ENCODE data around the gene SCFD1.
"Not testable (repeated sequence)": the region's sequence is repeated elsewhere in the genome, so short reads cannot be mapped to it uniquely, and the experiment has no call there.

The SCFD1 gene

DNA sequence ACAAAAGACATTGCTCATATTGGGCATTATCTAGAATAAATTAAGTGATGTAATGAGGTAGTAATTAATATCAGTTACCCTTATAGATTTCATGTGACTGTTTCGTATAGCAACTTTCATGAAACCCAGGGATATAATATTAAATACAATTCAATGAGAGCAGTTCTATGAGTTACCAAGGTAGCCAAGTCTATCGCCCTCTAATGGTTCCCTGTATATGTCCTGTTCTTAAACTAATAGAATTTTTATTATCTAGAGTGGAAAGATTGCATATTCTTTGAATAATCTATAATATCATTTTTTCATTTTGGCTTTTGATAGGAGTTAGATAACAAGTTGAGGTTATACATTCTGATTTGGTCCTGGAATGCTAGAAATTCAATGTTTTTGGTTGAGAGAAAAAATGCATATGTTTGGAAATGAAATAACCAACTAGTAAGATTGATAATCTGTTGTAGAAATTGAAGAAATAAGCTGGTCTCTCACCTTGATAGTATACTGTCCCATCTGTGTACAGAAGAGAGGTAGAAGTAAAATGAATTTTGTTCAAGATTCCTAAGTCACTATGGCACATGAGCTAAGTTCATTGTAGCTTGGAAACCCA, 59.7 kb downstream of the SCFD1 start:
- no peak for DNase-seq (ENCODE audit: low spot score)
- in situ Hi-C loops (cut with MboI; ENCODE audit: low sequenced_read_pairs, unreplicated experiment), result no loop called here
- TF ChIP-seq, protein P1, sequence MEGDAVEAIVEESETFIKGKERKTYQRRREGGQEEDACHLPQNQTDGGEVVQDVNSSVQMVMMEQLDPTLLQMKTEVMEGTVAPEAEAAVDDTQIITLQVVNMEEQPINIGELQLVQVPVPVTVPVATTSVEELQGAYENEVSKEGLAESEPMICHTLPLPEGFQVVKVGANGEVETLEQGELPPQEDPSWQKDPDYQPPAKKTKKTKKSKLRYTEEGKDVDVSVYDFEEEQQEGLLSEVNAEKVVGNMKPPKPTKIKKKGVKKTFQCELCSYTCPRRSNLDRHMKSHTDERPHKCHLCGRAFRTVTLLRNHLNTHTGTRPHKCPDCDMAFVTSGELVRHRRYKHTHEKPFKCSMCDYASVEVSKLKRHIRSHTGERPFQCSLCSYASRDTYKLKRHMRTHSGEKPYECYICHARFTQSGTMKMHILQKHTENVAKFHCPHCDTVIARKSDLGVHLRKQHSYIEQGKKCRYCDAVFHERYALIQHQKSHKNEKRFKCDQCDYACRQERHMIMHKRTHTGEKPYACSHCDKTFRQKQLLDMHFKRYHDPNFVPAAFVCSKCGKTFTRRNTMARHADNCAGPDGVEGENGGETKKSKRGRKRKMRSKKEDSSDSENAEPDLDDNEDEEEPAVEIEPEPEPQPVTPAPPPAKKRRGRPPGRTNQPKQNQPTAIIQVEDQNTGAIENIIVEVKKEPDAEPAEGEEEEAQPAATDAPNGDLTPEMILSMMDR (IDR thresholded peaks at IDR 0.05; ENCODE audit: borderline replicate concordance, control extremely low read depth, extremely low read depth, insufficient read depth, missing control alignments), result no peak

DNA sequence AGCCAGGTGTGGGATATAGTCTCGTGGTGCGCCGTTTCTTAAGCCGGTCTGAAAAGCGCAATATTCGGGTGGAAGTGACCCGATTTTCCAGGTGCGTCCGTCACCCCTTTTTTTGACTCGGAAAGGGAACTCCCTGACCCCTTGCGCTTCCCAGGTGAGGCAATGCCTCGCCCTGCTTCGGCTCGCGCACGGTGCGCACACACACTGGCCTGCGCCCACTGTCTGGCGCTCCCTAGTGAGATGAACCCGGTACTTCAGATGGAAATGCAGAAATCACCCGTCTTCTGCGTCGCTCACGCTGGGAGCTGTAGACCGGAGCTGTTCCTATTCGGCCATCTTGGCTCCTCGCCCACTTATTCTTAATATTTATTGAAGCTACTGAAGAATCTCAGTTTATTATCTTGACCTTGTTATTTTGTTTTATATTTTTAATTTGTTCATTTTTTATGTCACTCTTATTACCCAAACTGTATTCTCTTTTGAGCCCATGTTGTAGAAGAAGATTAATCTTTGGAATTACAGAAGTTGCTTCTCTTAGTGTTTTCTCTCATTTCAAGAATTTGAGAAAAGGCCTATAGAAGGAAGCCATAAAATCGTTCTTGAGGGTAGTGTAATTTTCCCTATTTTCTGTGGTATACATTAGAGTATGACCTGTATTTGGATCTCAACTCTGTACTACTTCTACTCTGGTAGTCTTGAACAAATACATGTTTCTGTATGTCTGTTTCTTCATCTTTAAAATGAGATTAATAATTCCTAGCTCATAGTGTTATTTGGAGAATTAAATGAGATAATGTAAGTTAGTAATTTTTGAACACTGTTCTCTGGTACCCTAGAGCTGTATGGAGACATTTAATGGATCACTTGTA, 68.6 kb downstream of the SCFD1 start:
- DNase-seq (ENCODE audit: low spot score); in situ Hi-C loops (cut with MboI; ENCODE audit: low sequenced_read_pairs, unreplicated experiment): not testable (repeated sequence)

DNA sequence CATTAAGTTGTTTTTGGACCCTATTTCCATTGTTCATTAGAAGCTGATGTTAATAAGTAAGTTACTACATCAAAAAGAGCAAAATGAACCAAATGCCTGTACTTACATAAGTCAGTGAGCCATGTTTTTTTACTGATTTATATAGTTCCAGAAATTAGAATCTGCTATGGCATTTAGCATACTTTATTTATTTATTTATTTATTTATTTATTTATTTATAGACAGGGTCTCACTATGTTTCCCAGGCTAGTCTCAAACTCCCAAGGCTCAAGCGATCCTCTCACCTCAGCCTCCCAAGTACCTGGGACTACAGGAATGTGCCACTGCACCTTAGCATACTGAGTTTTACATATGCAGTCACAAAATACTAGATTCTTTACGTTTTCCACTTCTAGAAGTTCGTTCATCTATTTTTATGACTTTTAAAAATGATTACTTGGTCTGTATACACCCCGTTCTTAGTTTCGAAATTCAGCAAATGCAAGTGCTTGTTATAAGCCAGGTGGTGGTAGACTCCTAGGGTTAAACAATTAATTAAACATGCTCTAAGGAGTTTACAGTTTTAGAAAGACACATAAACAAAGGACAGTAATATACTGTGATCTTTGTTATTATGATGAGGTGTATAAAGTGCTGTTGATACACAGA, 69.8 kb downstream of the SCFD1 start:
- no peak for DNase-seq (ENCODE audit: low spot score)
- in situ Hi-C loops (cut with MboI; ENCODE audit: low sequenced_read_pairs, unreplicated experiment), result no loop called here
- TF ChIP-seq, protein P1 (IDR thresholded peaks at IDR 0.05; ENCODE audit: borderline replicate concordance, control extremely low read depth, extremely low read depth, insufficient read depth, missing control alignments), result no peak

DNA sequence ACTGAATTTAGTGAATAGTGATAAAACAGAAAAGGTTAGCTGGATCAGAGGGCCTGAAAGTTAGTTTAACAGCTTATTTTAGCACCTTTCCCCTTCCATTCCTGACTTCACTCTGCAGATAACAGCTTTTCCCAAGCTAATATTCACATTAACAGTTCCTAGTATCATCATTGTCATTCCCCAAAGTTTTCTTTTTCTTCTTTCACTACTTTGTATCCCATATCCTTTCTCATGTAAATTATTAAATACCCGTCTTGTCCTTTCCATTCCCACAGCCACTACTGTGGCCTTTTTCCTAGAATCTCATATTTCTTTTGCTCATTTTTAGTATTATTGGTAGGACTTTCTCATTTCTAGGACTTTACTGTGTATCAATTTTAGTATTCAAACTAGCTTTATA, 70.5 kb downstream of the SCFD1 start:
- no peak for DNase-seq (ENCODE audit: low spot score)
- in situ Hi-C loops (cut with MboI; ENCODE audit: low sequenced_read_pairs, unreplicated experiment), result no loop called here
- TF ChIP-seq, protein P1 (IDR thresholded peaks at IDR 0.05; ENCODE audit: borderline replicate concordance, control extremely low read depth, extremely low read depth, insufficient read depth, missing control alignments), result no peak

DNA sequence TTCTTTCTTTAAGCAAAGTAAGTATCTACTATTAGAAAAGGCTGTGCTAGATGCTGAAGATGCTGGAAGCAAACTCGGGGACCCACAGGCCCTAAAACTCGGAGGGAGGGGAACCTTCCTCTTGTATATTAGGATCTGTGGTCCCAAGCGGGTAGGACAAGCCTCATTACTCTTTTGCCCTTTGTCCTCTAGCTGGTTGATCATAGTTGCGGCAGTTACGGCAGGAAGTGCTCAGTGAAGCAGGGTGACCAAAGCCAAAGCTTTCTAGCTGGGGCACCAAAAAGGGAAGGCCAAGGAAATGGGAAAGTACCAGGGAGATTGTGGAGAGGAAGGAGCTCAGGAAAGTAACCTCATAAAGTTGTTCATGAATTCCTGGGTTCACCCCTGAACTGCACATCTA, 76.3 kb downstream of the SCFD1 start:
- in situ Hi-C loops (cut with MboI; ENCODE audit: low sequenced_read_pairs, unreplicated experiment), result no loop called here
- TF ChIP-seq, protein P1 (IDR thresholded peaks at IDR 0.05; ENCODE audit: borderline replicate concordance, control extremely low read depth, extremely low read depth, insufficient read depth, missing control alignments), result no peak
- no peak for DNase-seq (ENCODE audit: low spot score)

DNA sequence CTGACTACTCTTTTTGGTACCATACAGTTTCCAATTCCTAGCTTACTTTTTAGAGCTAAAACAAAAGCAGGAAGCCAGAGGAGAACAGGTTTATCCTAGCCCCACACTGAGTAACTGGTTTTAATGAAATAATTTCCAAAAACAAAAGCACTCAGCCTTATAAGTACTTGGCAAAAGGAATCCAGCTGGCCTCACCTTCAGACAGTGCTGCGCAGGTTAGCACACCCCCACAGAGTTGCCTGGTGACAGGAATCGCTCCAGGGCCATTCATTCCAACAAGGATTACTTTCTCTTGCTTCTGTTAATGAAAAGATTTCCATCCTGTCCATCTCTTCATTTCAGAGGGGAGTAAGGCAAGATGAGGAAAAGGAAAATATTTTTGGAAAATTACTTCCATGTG, 84.6 kb downstream of the SCFD1 start:
- in situ Hi-C loops (cut with MboI; ENCODE audit: low sequenced_read_pairs, unreplicated experiment), result no loop called here
- no peak for DNase-seq (ENCODE audit: low spot score)
- TF ChIP-seq, protein P1 (IDR thresholded peaks at IDR 0.05; ENCODE audit: borderline replicate concordance, control extremely low read depth, extremely low read depth, insufficient read depth, missing control alignments), result no peak

DNA sequence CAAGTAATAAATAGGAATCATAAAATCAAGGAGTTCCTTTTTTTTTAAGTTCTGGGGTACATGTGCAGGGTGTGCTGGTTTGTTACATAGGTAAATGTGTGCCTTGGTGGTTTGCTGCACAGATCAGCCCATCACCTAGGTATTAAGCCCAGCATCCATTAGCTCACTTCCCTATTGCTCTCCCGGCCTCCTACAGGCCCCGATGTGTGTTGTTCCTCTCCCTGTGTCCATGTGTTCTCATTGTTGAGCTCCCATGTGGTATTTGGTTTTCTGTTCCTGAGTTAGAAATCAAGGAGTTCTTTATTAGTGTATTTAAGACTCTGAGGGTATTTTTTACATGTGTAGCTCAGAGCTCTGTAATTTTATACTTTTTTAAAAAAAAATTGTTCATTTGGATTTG, 86.0 kb downstream of the SCFD1 start:
- no peak for DNase-seq (ENCODE audit: low spot score)
- TF ChIP-seq, protein P1 (IDR thresholded peaks at IDR 0.05; ENCODE audit: borderline replicate concordance, control extremely low read depth, extremely low read depth, insufficient read depth, missing control alignments), result no peak
- in situ Hi-C loops (cut with MboI; ENCODE audit: low sequenced_read_pairs, unreplicated experiment), result no loop called here
